Measurements from ENCODE around the gene ODR4.
"Not testable (repeated sequence)": the region's sequence is repeated elsewhere in the genome, so short reads cannot be mapped to it uniquely, and the experiment has no call there.

ODR4 gene

DNA sequence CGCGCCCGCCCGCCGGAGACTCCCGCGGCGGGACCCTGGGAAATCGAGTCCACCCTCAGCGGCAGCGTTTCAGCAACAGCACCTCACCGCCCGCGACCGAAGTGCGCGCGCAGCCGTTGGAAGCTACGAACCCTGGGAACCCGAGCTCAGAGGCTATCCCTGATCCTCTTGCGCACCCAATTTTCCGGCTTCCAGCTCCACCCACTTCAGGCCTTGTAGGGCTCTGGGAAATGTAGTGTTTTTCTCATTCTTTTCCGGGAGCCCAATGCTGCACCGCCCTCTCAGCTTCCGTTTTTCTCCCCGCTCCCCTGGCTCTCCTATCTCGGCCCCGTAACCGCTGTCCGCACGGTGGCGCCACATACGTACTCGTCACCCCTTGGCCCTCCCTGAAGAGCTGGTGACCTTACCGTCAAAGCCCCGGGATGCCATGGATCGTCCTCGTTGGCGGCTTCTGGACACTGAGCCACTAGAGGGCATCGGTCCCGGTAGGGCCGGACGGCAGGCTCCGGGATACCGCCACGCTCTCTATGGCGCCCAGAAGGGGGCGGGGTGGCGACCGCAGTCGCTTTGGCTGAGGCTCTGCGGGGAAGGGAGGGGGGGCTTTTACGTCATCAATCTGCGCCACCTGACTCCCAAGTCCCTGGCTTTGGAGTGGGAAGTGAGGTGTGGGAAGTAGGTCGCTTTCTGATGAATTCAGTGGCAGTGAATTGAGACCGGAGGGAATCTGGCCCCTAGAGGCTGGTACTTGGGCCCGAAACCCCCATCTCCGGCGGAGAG lies at the start of gene ODR4, which contains the start of gene TPR:
Gene ODR4, plus strand, starts transcription at position 687 of the 777 bp plus-strand sequence. CDS start 3,948 bp downstream, outside the sequence.
Gene TPR, minus strand, starts transcription at position 102 of the 777 bp plus-strand sequence. CDS start 225 bp downstream, outside the sequence.
- Histone ChIP-seq H3K4me3 (ENCODE audit: low read length) (peak within 1 kb of the TSS; percentile 92), H3K4me1 (ENCODE audit: insufficient read depth, low read length) (peaks cover 9% of the 10 kb centered on the region; the same call in 1 of the 2 replicates), H3K9me3 (ENCODE audit: insufficient read depth, low read depth, low read length) (no peaks in the 10 kb centered on the region), H3K27me3 (ENCODE audit: insufficient read depth, low read length) (no peaks in the 10 kb centered on the region), H3K36me3 (ENCODE audit: insufficient read depth, low read depth, low read length) (peaks cover 50% of the 10 kb centered on the region), H3K27ac (ENCODE audit: low read length) (peak within 1 kb of the TSS; percentile 15), H3K9ac (ENCODE audit: low read depth, low read length) (peak within 1 kb of the TSS; percentile 93)

DNA sequence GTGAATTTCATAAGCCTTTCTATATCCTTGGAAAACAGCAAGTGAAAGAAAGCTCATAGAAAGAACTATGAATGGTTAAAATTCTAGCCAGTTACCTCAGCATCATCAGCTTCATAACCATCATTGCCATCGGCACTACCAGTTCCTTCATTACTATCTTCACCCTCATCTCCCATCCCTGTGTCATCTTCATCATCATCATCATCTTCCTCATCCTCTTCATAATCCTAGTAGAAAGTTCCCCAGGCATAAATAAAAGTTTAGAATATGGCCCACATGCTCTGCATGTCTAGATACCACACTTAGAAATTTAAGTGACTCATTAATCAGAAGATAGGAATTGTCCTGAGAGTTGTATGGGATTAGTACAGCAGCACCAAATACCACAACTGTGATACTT lies 49.6 kb upstream of the ODR4 start:
- Histone ChIP-seq H3K27ac (ENCODE audit: low read length) (no peak overlapping the region), H3K27me3 (ENCODE audit: insufficient read depth, low read length) (no peaks in the 10 kb centered on the region), H3K9ac (ENCODE audit: low read depth, low read length) (no peak overlapping the region), H3K4me1 (ENCODE audit: insufficient read depth, low read length) (no peaks in the 10 kb centered on the region), H3K9me3 (ENCODE audit: insufficient read depth, low read depth, low read length) (no peaks in the 10 kb centered on the region), H3K4me3 (ENCODE audit: low read length) (no peak overlapping the region), H3K36me3 (ENCODE audit: insufficient read depth, low read depth, low read length) (peaks cover 93% of the 10 kb centered on the region)

DNA sequence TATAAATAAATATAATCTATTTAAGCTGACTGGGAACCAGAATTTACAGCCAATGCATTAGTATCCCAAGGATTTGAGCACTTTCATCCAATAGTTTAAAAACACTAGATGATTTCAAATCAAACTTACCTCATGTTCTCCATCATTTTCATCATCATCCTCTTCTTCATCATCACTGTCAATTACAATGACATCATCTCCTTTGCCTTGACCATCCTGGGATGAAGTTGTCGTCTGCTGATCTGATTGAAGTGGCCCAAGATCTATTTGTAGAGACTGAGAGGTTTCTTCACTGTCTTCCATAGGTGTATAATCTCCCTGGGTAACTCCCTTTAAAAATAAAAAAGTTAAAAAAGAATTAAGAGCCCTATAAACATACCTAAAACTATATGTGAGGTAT lies 48.3 kb upstream of the ODR4 start:
- H3K4me3 ChIP-seq (ENCODE audit: low read length), result no peak overlapping the region
- H3K9ac ChIP-seq (ENCODE audit: low read depth, low read length), result no peak overlapping the region
- H3K36me3 ChIP-seq (ENCODE audit: insufficient read depth, low read depth, low read length), result peaks cover 93% of the 10 kb centered on the region
- no peaks in the 10 kb centered on the region for H3K4me1 ChIP-seq (ENCODE audit: insufficient read depth, low read length)
- no peaks in the 10 kb centered on the region for H3K9me3 ChIP-seq (ENCODE audit: insufficient read depth, low read depth, low read length)
- no peak overlapping the region for H3K27ac ChIP-seq (ENCODE audit: low read length)
- no peaks in the 10 kb centered on the region for H3K27me3 ChIP-seq (ENCODE audit: insufficient read depth, low read length)

DNA sequence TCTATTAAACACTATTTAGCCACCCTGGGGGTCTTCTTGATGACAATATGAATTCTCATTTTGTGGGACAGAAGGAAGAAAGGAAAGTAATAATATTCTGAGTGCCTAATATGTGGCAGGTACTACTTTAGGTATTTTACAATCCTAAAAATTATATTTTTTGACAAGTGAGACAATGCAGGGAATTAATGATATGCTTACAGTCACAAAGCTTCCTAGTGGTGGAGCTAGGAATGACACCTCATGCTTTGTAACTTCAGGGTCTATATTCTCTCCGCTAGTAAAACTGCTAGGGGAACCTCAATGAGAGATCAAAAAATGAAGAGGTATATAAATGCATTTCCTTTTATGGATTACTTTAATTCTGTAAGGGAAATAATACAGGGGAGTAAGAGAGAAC lies 44.9 kb upstream of the ODR4 start:
- no peaks in the 10 kb centered on the region for H3K9me3 ChIP-seq (ENCODE audit: insufficient read depth, low read depth, low read length)
- H3K36me3 ChIP-seq (ENCODE audit: insufficient read depth, low read depth, low read length), result peaks cover 95% of the 10 kb centered on the region
- no peak overlapping the region for H3K9ac ChIP-seq (ENCODE audit: low read depth, low read length)
- H3K27me3 ChIP-seq (ENCODE audit: insufficient read depth, low read length), result no peaks in the 10 kb centered on the region
- H3K27ac ChIP-seq (ENCODE audit: low read length), result no peak overlapping the region
- no peak overlapping the region for H3K4me3 ChIP-seq (ENCODE audit: low read length)
- H3K4me1 ChIP-seq (ENCODE audit: insufficient read depth, low read length), result no peaks in the 10 kb centered on the region

DNA sequence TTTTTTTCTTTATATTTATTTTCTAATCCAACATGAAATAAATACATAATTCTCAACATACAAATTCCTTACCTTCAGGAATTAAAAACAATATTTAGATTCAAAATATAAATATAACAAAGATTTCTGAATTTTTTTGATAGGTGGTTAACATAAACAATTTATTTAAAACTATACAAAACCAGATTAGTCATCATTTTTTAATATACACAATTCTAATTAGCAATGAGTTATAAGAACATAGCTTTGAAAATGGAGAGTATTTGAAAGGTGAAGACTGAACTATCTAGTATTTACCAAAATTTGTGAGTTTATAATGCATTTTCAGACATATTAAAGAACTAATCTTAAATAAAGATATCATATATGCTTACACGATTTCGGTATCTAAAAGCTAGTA lies 38.1 kb upstream of the ODR4 start:
- Histone ChIP-seq H3K36me3 (ENCODE audit: insufficient read depth, low read depth, low read length) (peaks cover 97% of the 10 kb centered on the region), H3K4me3 (ENCODE audit: low read length) (no peak overlapping the region), H3K27me3 (ENCODE audit: insufficient read depth, low read length) (no peaks in the 10 kb centered on the region), H3K27ac (ENCODE audit: low read length) (no peak overlapping the region), H3K9me3 (ENCODE audit: insufficient read depth, low read depth, low read length) (no peaks in the 10 kb centered on the region), H3K9ac (ENCODE audit: low read depth, low read length) (no peak overlapping the region), H3K4me1 (ENCODE audit: insufficient read depth, low read length) (no peaks in the 10 kb centered on the region)

DNA sequence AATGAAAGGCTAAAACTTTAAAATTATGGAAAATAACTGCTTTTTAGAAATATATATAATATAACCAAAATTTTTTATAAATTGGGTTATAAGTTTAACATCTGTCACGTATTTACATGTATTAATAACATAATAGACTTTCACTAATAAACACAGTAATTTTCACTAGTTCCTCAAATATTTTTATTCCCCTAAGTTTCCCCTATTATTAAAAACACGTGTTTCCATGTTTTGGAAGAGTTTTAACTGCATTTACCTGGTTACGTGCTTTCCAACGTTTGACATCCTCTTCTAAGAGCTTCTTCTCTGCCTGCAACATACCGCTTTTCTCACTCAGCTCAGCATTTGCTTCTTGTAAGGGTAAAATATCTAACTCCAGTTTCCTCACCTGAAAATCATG lies 34.9 kb upstream of the ODR4 start:
- Histone ChIP-seq H3K36me3 (ENCODE audit: insufficient read depth, low read depth, low read length) (peaks cover 97% of the 10 kb centered on the region), H3K4me1 (ENCODE audit: insufficient read depth, low read length) (no peaks in the 10 kb centered on the region), H3K27me3 (ENCODE audit: insufficient read depth, low read length) (no peaks in the 10 kb centered on the region), H3K9ac (ENCODE audit: low read depth, low read length) (no peak overlapping the region), H3K27ac (ENCODE audit: low read length) (no peak overlapping the region), H3K4me3 (ENCODE audit: low read length) (no peak overlapping the region), H3K9me3 (ENCODE audit: insufficient read depth, low read depth, low read length) (no peaks in the 10 kb centered on the region)

DNA sequence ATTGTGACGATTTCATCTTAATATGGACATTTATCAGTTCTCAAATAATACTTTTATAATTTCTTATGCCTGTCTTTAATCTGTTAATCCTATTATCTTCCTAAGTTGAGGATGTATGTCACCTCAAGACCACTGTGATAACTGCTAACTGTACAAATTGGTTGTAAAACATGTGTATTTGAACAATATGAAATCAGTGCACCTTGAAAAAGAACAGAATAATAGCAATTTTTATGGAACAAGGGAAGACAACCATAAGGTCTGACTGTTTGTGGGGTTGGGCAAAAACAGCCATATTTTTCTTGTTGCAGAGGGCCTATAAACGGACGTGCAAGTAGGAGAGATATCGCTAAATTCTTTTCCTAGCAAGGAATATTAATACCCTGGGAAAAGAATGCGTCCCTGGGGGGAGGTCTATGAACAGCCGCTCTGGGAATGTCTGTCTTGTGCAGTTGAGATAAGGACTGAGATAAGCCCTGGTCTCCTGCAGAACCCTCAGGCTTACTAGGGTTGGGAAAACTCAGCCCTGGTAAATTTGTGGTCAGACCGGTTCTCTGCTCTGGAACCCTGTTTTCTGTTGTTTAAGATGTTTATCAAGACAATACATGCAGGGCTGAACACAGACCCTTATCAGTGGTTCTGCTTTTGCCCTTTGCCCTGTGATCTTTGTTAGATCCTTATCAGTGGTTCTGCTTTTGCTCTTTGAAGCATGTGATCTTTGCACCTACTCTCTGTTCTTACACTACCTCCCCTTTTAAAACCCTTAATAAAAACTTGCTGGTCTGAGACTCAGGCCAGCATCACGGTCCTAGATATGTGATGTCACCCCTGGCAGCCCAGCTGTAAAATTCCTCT lies 27.6 kb upstream of the ODR4 start:
- H3K9ac ChIP-seq (ENCODE audit: low read depth, low read length); H3K27me3 ChIP-seq (ENCODE audit: insufficient read depth, low read length); H3K27ac ChIP-seq (ENCODE audit: low read length); H3K9me3 ChIP-seq (ENCODE audit: insufficient read depth, low read depth, low read length); H3K4me1 ChIP-seq (ENCODE audit: insufficient read depth, low read length); H3K4me3 ChIP-seq (ENCODE audit: low read length): not testable (repeated sequence)
- peaks cover 97% of the 10 kb centered on the region for H3K36me3 ChIP-seq (ENCODE audit: insufficient read depth, low read depth, low read length)

DNA sequence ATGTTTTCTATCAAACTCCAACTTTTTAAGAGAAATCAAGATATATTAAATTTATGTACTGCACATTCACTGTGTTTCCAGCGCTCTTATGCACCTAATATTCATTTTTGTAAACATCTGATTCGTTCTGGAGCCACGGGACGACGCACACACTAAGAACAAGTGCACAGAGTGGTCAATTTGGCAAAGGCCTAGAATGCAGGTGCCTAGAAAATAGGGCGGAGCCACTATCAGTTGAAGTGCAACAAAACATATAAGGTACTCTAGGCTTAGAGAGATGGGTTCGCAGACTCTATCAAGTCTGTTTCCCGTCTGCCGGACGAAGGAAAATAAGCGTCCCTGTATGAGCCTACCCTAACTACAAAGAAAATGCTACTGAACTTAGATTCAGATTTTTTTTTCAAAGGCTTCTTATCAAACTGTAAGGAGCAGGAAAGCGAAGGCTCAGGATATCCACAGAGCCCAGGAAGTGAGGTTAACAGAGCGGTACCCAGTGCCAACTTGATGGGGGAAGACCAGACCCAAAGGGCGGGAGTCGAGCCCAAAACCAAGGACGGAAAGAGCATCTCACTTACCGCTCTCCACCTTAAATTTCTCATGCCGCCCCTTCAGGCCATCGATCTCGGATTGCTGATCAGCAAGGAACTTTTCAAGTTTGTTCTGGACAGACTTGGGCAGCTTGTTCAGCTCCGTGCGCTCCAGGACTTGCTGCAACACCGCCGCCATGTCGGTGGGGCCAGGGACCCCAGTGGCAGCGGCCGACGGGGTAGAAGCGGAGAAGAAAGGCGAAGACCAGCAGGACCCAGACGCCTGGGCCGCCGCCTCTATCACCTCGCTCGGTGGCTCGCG lies 1.1 kb upstream of the ODR4 start:
- no peaks in the 10 kb centered on the region for H3K27me3 ChIP-seq (ENCODE audit: insufficient read depth, low read length)
- peak overlapping the region; percentile 88 for H3K9ac ChIP-seq (ENCODE audit: low read depth, low read length)
- H3K9me3 ChIP-seq (ENCODE audit: insufficient read depth, low read depth, low read length), result no peaks in the 10 kb centered on the region
- peak overlapping the region; percentile 9 for H3K27ac ChIP-seq (ENCODE audit: low read length)
- H3K36me3 ChIP-seq (ENCODE audit: insufficient read depth, low read depth, low read length), result peaks cover 50% of the 10 kb centered on the region
- H3K4me1 ChIP-seq (ENCODE audit: insufficient read depth, low read length), result peaks cover 9% of the 10 kb centered on the region; the same call in 1 of the 2 replicates
- peak overlapping the region; percentile 92 for H3K4me3 ChIP-seq (ENCODE audit: low read length)

DNA sequence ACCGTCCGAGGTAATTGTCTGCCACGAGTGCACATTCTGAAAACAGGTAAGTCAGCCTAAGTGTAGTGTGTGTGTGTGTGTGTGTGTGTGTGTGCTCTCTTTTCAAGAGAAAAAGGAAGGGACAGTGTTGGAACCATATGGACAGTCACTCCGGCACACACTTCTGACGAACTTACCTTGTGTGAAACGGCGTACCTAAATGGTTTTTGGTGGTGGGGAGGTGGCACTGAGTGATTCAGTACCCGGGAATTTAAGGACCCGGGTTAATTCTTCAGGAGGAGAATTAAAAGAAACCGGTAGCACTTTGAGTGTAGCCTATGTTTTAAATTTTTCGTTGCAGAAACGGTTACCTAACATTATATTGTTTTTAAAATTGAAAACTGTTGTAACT lies 286 bp downstream of the ODR4 start:
- Histone ChIP-seq H3K27ac (ENCODE audit: low read length) (peak overlapping the region; percentile 15), H3K4me3 (ENCODE audit: low read length) (peak overlapping the region; percentile 92), H3K36me3 (ENCODE audit: insufficient read depth, low read depth, low read length) (peaks cover 50% of the 10 kb centered on the region), H3K4me1 (ENCODE audit: insufficient read depth, low read length) (peaks cover 9% of the 10 kb centered on the region; the same call in 1 of the 2 replicates), H3K9ac (ENCODE audit: low read depth, low read length) (peak overlapping the region; percentile 93), H3K9me3 (ENCODE audit: insufficient read depth, low read depth, low read length) (no peaks in the 10 kb centered on the region), H3K27me3 (ENCODE audit: insufficient read depth, low read length) (no peaks in the 10 kb centered on the region)

DNA sequence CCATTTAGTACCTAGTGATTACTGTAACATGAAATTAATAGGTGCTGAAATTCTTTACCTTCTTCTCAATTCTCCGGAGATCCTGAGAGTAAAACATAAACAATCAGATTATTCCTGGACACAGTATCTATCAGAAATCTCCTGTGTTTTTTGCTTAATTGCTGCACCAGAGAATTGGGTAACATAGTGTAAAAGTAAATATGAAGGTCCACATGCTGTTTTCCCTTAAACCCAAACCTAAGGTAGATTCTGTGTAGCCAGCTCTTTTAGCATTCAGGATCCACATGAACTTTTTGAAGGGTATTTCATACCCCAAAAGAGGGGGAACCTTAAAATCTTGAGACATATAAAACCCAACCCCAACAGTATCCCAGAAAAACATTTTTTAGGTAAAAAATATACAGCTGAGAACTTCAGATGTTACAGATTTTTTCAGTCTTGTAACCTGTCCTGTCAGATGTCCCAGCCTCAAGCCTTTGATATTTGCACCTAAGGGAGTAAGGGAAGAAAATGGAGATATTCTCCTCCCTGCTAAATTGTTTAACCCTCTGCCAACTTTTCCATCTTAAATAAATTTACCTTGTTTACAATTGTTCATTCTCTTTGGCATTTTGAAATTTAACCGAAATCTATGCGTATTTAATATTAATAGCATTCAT lies 11.2 kb downstream of the ODR4 start:
- Histone ChIP-seq H3K4me1 (ENCODE audit: insufficient read depth, low read length) (no peaks in the 10 kb centered on the region), H3K27me3 (ENCODE audit: insufficient read depth, low read length) (no peaks in the 10 kb centered on the region), H3K9me3 (ENCODE audit: insufficient read depth, low read depth, low read length) (no peaks in the 10 kb centered on the region), H3K36me3 (ENCODE audit: insufficient read depth, low read depth, low read length) (peaks cover 92% of the 10 kb centered on the region), H3K4me3 (ENCODE audit: low read length) (no peak overlapping the region), H3K27ac (ENCODE audit: low read length) (no peak overlapping the region), H3K9ac (ENCODE audit: low read depth, low read length) (no peak overlapping the region)

DNA sequence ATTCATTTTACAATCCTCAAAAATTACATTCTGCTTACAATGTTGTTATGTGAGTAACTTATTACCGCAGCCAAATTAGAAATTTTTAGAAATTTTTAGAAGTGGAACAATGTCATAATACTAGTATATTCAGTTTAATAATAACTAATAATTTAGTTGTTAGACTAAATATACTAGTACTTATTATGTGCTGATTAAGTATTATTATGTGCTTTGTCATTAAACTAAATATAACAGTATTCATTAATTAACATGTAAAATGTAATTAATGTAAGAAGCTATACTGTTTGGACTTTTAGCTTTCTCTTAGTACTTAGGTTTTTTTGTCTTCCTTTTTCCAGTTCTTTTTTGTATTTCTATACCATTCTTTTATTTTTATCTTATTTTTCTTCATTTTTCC lies 15.3 kb downstream of the ODR4 start:
- no peak overlapping the region for H3K9ac ChIP-seq (ENCODE audit: low read depth, low read length)
- H3K9me3 ChIP-seq (ENCODE audit: insufficient read depth, low read depth, low read length), result no peaks in the 10 kb centered on the region
- no peak overlapping the region for H3K4me3 ChIP-seq (ENCODE audit: low read length)
- no peaks in the 10 kb centered on the region for H3K4me1 ChIP-seq (ENCODE audit: insufficient read depth, low read length)
- H3K36me3 ChIP-seq (ENCODE audit: insufficient read depth, low read depth, low read length), result peaks cover 91% of the 10 kb centered on the region
- H3K27me3 ChIP-seq (ENCODE audit: insufficient read depth, low read length), result no peaks in the 10 kb centered on the region
- no peak overlapping the region for H3K27ac ChIP-seq (ENCODE audit: low read length)
